ENCODE measurements around the gene OSBPL3.

Gene OSBPL3

GRCh38 chr7:24899905-24900304, 80.1 kb downstream of the OSBPL3 start:
- Histone ChIP-seq H3K36me3 (ENCODE audit: control insufficient read depth, insufficient read depth, low read length) (no peaks in the 10 kb centered on the region), H3K4me1 (ENCODE audit: control insufficient read depth, insufficient read depth, low read length) (no peaks in the 10 kb centered on the region), H3K27me3 (ENCODE audit: control insufficient read depth, insufficient read depth, low read length) (no peaks in the 10 kb centered on the region), H3K9ac (ENCODE audit: low read depth, low read length) (no peak overlapping the region), H3K4me3 (ENCODE audit: low read depth, low read length) (no peak overlapping the region), H3K9me3 (ENCODE audit: control insufficient read depth, insufficient read depth, low read length) (no peaks in the 10 kb centered on the region)

GRCh38 chr7:24899161-24899560, 80.8 kb downstream of the OSBPL3 start:
- no peaks in the 10 kb centered on the region for H3K4me1 ChIP-seq (ENCODE audit: control insufficient read depth, insufficient read depth, low read length)
- no peaks in the 10 kb centered on the region for H3K27me3 ChIP-seq (ENCODE audit: control insufficient read depth, insufficient read depth, low read length)
- H3K9me3 ChIP-seq (ENCODE audit: control insufficient read depth, insufficient read depth, low read length), result no peaks in the 10 kb centered on the region
- no peak overlapping the region for H3K9ac ChIP-seq (ENCODE audit: low read depth, low read length)
- H3K36me3 ChIP-seq (ENCODE audit: control insufficient read depth, insufficient read depth, low read length), result no peaks in the 10 kb centered on the region
- H3K4me3 ChIP-seq (ENCODE audit: low read depth, low read length), result no peak overlapping the region

- Histone ChIP-seq H3K9ac (ENCODE audit: low read depth, low read length) (no peak overlapping the region), H3K36me3 (ENCODE audit: control insufficient read depth, insufficient read depth, low read length) (no peaks in the 10 kb centered on the region), H3K9me3 (ENCODE audit: control insufficient read depth, insufficient read depth, low read length) (no peaks in the 10 kb centered on the region), H3K27me3 (ENCODE audit: control insufficient read depth, insufficient read depth, low read length) (no peaks in the 10 kb centered on the region), H3K4me1 (ENCODE audit: control insufficient read depth, insufficient read depth, low read length) (no peaks in the 10 kb centered on the region), H3K4me3 (ENCODE audit: low read depth, low read length) (no peak overlapping the region)
Measured at GRCh38 chr7:24898691-24899090, 81.3 kb downstream of the OSBPL3 start.

- Histone ChIP-seq H3K4me3 (ENCODE audit: low read depth, low read length) (no peak overlapping the region), H3K9ac (ENCODE audit: low read depth, low read length) (no peak overlapping the region), H3K36me3 (ENCODE audit: control insufficient read depth, insufficient read depth, low read length) (no peaks in the 10 kb centered on the region), H3K4me1 (ENCODE audit: control insufficient read depth, insufficient read depth, low read length) (peaks cover 6% of the 10 kb centered on the region), H3K9me3 (ENCODE audit: control insufficient read depth, insufficient read depth, low read length) (no peaks in the 10 kb centered on the region), H3K27me3 (ENCODE audit: control insufficient read depth, insufficient read depth, low read length) (no peaks in the 10 kb centered on the region)
Measured at GRCh38 chr7:24896031-24896501, 83.9 kb downstream of the OSBPL3 start.

- Histone ChIP-seq H3K36me3 (ENCODE audit: control insufficient read depth, insufficient read depth, low read length) (no peaks in the 10 kb centered on the region), H3K4me1 (ENCODE audit: control insufficient read depth, insufficient read depth, low read length) (peaks cover 6% of the 10 kb centered on the region), H3K27me3 (ENCODE audit: control insufficient read depth, insufficient read depth, low read length) (no peaks in the 10 kb centered on the region), H3K9ac (ENCODE audit: low read depth, low read length) (no peak overlapping the region), H3K4me3 (ENCODE audit: low read depth, low read length) (no peak overlapping the region), H3K9me3 (ENCODE audit: control insufficient read depth, insufficient read depth, low read length) (no peaks in the 10 kb centered on the region)
Measured at GRCh38 chr7:24894429-24895221, 85.4 kb downstream of the OSBPL3 start.

GRCh38 chr7:24891311-24891735, 88.7 kb downstream of the OSBPL3 start:
- H3K36me3 ChIP-seq (ENCODE audit: control insufficient read depth, insufficient read depth, low read length), result no peaks in the 10 kb centered on the region
- no peaks in the 10 kb centered on the region for H3K27me3 ChIP-seq (ENCODE audit: control insufficient read depth, insufficient read depth, low read length)
- H3K9ac ChIP-seq (ENCODE audit: low read depth, low read length), result no peak overlapping the region
- H3K4me1 ChIP-seq (ENCODE audit: control insufficient read depth, insufficient read depth, low read length), result peaks cover 6% of the 10 kb centered on the region
- no peak overlapping the region for H3K4me3 ChIP-seq (ENCODE audit: low read depth, low read length)
- H3K9me3 ChIP-seq (ENCODE audit: control insufficient read depth, insufficient read depth, low read length), result no peaks in the 10 kb centered on the region

- no peak overlapping the region for H3K4me3 ChIP-seq (ENCODE audit: low read depth, low read length)
- H3K27me3 ChIP-seq (ENCODE audit: control insufficient read depth, insufficient read depth, low read length), result no peaks in the 10 kb centered on the region
- H3K9me3 ChIP-seq (ENCODE audit: control insufficient read depth, insufficient read depth, low read length), result no peaks in the 10 kb centered on the region
- no peaks in the 10 kb centered on the region for H3K36me3 ChIP-seq (ENCODE audit: control insufficient read depth, insufficient read depth, low read length)
- peaks cover 6% of the 10 kb centered on the region for H3K4me1 ChIP-seq (ENCODE audit: control insufficient read depth, insufficient read depth, low read length)
- no peak overlapping the region for H3K9ac ChIP-seq (ENCODE audit: low read depth, low read length)
Measured at GRCh38 chr7:24889611-24890010, 90.4 kb downstream of the OSBPL3 start.

- H3K4me1 ChIP-seq (ENCODE audit: control insufficient read depth, insufficient read depth, low read length), result peaks cover 9% of the 10 kb centered on the region
- H3K9me3 ChIP-seq (ENCODE audit: control insufficient read depth, insufficient read depth, low read length), result no peaks in the 10 kb centered on the region
- no peak overlapping the region for H3K9ac ChIP-seq (ENCODE audit: low read depth, low read length)
- H3K36me3 ChIP-seq (ENCODE audit: control insufficient read depth, insufficient read depth, low read length), result no peaks in the 10 kb centered on the region
- H3K4me3 ChIP-seq (ENCODE audit: low read depth, low read length), result no peak overlapping the region
- no peaks in the 10 kb centered on the region for H3K27me3 ChIP-seq (ENCODE audit: control insufficient read depth, insufficient read depth, low read length)
Measured at GRCh38 chr7:24888653-24889052, 91.3 kb downstream of the OSBPL3 start.

- Histone ChIP-seq H3K27me3 (ENCODE audit: control insufficient read depth, insufficient read depth, low read length) (no peaks in the 10 kb centered on the region), H3K4me3 (ENCODE audit: low read depth, low read length) (no peak overlapping the region), H3K36me3 (ENCODE audit: control insufficient read depth, insufficient read depth, low read length) (no peaks in the 10 kb centered on the region), H3K9me3 (ENCODE audit: control insufficient read depth, insufficient read depth, low read length) (no peaks in the 10 kb centered on the region), H3K4me1 (ENCODE audit: control insufficient read depth, insufficient read depth, low read length) (peaks cover 5% of the 10 kb centered on the region), H3K9ac (ENCODE audit: low read depth, low read length) (no peak overlapping the region)
Measured at GRCh38 chr7:24885716-24886115, 94.3 kb downstream of the OSBPL3 start.

- Histone ChIP-seq H3K9me3 (ENCODE audit: control insufficient read depth, insufficient read depth, low read length) (no peaks in the 10 kb centered on the region), H3K36me3 (ENCODE audit: control insufficient read depth, insufficient read depth, low read length) (no peaks in the 10 kb centered on the region), H3K9ac (ENCODE audit: low read depth, low read length) (no peak overlapping the region), H3K27me3 (ENCODE audit: control insufficient read depth, insufficient read depth, low read length) (no peaks in the 10 kb centered on the region), H3K4me1 (ENCODE audit: control insufficient read depth, insufficient read depth, low read length) (peaks cover 5% of the 10 kb centered on the region), H3K4me3 (ENCODE audit: low read depth, low read length) (no peak overlapping the region)
Measured at GRCh38 chr7:24885305-24885704, 94.7 kb downstream of the OSBPL3 start.

- no peaks in the 10 kb centered on the region for H3K36me3 ChIP-seq (ENCODE audit: control insufficient read depth, insufficient read depth, low read length)
- H3K27me3 ChIP-seq (ENCODE audit: control insufficient read depth, insufficient read depth, low read length), result no peaks in the 10 kb centered on the region
- H3K4me1 ChIP-seq (ENCODE audit: control insufficient read depth, insufficient read depth, low read length), result peaks cover 5% of the 10 kb centered on the region
- H3K9ac ChIP-seq (ENCODE audit: low read depth, low read length), result no peak overlapping the region
- H3K4me3 ChIP-seq (ENCODE audit: low read depth, low read length), result no peak overlapping the region
- H3K9me3 ChIP-seq (ENCODE audit: control insufficient read depth, insufficient read depth, low read length), result no peaks in the 10 kb centered on the region
Measured at GRCh38 chr7:24884401-24884800, 95.6 kb downstream of the OSBPL3 start.

GRCh38 chr7:24883622-24884013, 96.4 kb downstream of the OSBPL3 start:
- Histone ChIP-seq H3K4me3 (ENCODE audit: low read depth, low read length) (no peak overlapping the region), H3K4me1 (ENCODE audit: control insufficient read depth, insufficient read depth, low read length) (peaks cover 10% of the 10 kb centered on the region), H3K9me3 (ENCODE audit: control insufficient read depth, insufficient read depth, low read length) (no peaks in the 10 kb centered on the region), H3K9ac (ENCODE audit: low read depth, low read length) (no peak overlapping the region), H3K36me3 (ENCODE audit: control insufficient read depth, insufficient read depth, low read length) (no peaks in the 10 kb centered on the region), H3K27me3 (ENCODE audit: control insufficient read depth, insufficient read depth, low read length) (no peaks in the 10 kb centered on the region)
